Left lung (tissue), 10 donors: Measurements from ENCODE around the gene GGTLC1. TPM values are rescaled to one million over a fixed set of nuclear protein-coding genes. Genes with fewer than 3 reads are reported as not detected.
"Not testable (repeated sequence)": the region's sequence is repeated elsewhere in the genome, so short reads cannot be mapped to it uniquely, and the experiment has no call there.

Experiments
- ATAC-seq: fragments of 200-7000 bp; cut with Tn5 transposase; one replicate; pipeline ENCODE4 v1.9.1; 2020; ENCODE audit warnings: moderate library complexity
- DNase-seq, 4 donors: peaks; one replicate each; pipeline ENCODE4 v3.0.0-alpha.2; 2013 to 2020
- H3K27ac ChIP-seq, 2 donors: fragments of 200-600 bp; sonication (generic) in 1 of 2; one replicate each; pipeline versions ENCODE4 v1.5.0 to v1.8.0; 2020 to 2021
- H3K27me3 ChIP-seq, 2 donors: fragments of 200-600 bp; sonication (generic) in 1 of 2; one replicate each; pipeline versions ENCODE4 v1.5.0 to v1.8.0; 2020 to 2021
- H3K36me3 ChIP-seq, 2 donors: fragments of 200-600 bp; sonication (generic) in 1 of 2; one replicate each; pipeline versions ENCODE4 v1.5.0 to v1.8.0; 2020 to 2021
- H3K4me1 ChIP-seq, 2 donors: fragments of 200-600 bp; one replicate each; pipeline ENCODE4 v1.8.0; 2021
- H3K4me3 ChIP-seq, 2 donors: fragments of 200-600 bp; sonication (generic) in 1 of 2; one replicate each; pipeline versions ENCODE4 v1.5.0 to v1.8.0; 2020 to 2021; ENCODE audit warnings: mild to moderate bottlenecking in 1 of 2
- H3K9me3 ChIP-seq, 2 donors: fragments of 200-600 bp; sonication (generic) in 1 of 2; one replicate each; pipeline versions ENCODE4 v1.5.0 to v1.8.0; 2020 to 2021
- intact Hi-C, 2 donors: fragments of 100-400 bp; cut with DNase I; formaldehyde crosslinking; loops; one replicate each; pipeline versions ENCODE4 v1.11.2 to v1.14.2; 2022
- polyA plus RNA-seq, 6 donors: library from polyadenylated mRNA; unstranded; fragments of 120-200 nt; gene quantifications; one replicate each; pipeline ENCODE4 v1.2.1, GENCODE V29; 2013; ENCODE audit not compliant: insufficient read length in 6 of 6
- total RNA-seq, 2 donors: library from RNA; stranded (reverse); fragmentation: NEBNext Ultra II Directional; extraction: Animal tissue kit (Norgen Biotek cat#: 25700); gene quantifications; one replicate each; pipeline ENCODE4 v1.2.1, GENCODE V29; 2021
- TF ChIP-seq, protein P1 (sequence below), 2 donors: fragments of 200-600 bp; sonication (generic) in 1 of 2; IDR thresholded peaks; one replicate each; pipeline versions ENCODE4 v1.5.0 to v1.8.0; 2021; ENCODE audit warnings: antibody characterized with exemption in 2 of 2
- donor health status: DM: no; HTN: yes; CAD: no.
- donor health status: DM: no; HTN: no; CAD: no.

GGTLC1 gene
- total and polyA plus RNA-seq, 8 donors: 1.3 to 22.4 (median 1.6) TPM

DNA sequence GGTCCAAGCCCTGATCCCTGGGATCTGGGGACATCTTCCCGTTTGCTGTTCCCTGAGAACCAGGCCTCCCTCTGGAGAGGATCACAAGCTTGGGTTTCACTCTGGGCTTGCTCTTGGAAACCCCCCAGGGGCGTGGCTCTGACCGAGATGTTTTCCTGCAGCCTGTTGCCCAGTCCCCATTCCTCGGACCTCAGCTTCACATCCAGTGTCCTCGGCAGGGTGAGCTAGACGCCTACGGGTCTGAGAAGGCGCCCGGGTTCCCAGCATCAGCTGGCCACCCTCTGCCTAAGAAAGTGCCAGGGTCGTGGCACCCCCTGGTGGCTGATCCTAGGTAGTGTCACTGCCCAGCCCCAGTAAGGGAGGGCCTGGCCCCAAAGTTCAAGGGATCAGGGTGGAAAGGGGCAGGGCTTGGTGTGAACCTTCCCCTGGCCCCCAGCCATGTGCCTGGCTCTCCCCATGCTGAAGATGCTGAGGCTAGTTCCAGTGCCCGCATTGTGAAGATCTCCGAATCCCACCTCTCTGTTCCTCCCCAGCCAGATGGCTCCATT lies 4.0 kb downstream of the GGTLC1 start:
- DNase-seq, H3K4me3 ChIP-seq, H3K27me3 ChIP-seq, intact Hi-C loops, H3K4me1 ChIP-seq, H3K9me3 ChIP-seq, H3K27ac ChIP-seq, H3K36me3 ChIP-seq, ATAC-seq: not testable (repeated sequence)

DNA sequence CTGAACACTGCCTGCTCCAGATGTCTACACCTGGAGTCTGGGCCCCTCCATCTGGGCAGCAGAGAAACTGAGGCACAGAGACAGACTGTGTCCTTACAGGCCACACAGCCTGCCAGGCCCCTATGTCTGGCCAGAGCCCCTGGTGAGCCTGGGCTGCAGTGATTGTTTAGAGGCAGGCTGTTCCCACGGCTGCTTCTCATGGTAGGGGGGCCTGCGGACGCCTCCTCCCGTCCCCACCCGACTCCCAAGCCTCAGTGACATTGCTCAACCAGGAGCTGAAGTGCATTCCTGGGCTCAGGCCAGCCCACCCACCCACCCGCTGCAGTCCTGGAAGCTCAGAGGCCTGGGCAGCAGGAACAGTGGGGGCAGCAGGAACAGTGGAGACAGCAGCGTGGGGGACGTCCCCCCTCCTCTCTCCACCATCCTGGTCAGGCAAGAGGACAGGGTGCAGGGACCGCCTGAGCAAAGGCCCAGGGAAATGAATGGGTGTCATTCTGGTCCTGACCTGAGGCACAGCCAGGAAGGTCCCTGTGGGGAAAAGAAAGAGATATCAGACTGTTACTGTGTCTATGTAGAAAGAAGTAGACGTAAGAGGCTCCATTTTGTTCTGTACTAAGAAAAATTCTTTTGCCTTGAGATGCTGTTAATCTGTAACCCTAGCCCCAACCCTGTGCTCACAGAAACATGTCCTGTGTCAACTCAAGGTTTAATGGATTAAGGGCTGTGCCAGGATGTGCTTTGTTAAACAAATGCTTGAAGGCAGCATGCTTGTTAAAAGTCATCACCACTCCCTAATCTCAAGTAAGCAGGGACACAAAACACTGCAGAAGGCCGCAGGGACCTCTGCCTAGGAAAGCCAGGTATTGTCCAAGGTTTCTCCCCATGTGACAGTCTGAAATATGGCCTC lies 6.2 kb downstream of the GGTLC1 start:
- H3K4me3 ChIP-seq, intact Hi-C loops, H3K9me3 ChIP-seq, H3K27me3 ChIP-seq, H3K36me3 ChIP-seq, H3K4me1 ChIP-seq: not testable (repeated sequence)
- ATAC-seq (peak; percentile 42), DNase-seq (peak in 2 of 4 donors; percentile 22 to 60)
- peak overlapping the region; percentile 39 to 41 for H3K27ac ChIP-seq

DNA sequence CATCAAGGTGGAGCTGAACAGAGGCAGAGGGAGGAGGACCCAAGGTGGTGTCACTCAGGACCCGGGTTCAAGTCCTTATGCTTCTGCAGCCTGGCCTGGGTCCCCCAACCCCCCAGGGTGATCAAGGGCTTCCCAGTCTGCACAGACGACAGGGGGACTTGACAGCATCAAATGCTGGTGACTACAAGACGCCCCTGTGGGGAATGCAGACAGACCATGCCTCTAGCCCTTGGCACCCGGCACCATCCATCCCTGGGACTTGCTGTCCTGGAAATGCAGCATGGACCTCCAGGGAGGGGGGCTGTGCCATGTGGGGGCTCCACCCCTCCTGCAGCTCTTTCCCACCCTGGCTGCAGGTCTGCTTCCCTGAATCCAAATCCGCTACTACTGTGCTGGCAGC lies 7.1 kb downstream of the GGTLC1 start:
- H3K9me3 ChIP-seq, H3K4me3 ChIP-seq, intact Hi-C loops, ATAC-seq, H3K27me3 ChIP-seq, H3K4me1 ChIP-seq, DNase-seq, H3K36me3 ChIP-seq: not testable (repeated sequence)
- peak overlapping the region; percentile 33 for H3K27ac ChIP-seq

DNA sequence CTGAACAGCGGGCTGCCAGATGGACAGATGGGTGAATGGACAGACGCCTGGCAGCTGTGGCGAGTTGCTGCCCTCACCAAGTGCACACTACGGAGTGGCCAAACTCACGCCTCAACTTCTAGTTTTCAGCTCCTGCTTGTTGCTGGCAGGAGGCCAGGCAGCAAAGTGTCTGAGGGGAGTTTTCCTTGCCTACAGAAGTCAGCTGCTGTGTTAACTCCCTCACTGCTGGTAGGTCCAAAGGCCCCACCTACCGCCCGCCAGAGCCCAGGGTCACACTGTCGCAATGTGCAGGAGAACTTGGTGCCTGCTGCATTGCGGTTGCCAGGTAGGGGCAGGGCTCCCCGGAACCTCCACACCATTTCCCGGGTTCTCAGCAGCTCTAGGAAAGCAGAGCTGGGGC lies 7.6 kb downstream of the GGTLC1 start:
- intact Hi-C loops: not testable (repeated sequence)
- peak overlapping the region in 1 of 2 donors; percentile 33 for H3K27ac ChIP-seq

DNA sequence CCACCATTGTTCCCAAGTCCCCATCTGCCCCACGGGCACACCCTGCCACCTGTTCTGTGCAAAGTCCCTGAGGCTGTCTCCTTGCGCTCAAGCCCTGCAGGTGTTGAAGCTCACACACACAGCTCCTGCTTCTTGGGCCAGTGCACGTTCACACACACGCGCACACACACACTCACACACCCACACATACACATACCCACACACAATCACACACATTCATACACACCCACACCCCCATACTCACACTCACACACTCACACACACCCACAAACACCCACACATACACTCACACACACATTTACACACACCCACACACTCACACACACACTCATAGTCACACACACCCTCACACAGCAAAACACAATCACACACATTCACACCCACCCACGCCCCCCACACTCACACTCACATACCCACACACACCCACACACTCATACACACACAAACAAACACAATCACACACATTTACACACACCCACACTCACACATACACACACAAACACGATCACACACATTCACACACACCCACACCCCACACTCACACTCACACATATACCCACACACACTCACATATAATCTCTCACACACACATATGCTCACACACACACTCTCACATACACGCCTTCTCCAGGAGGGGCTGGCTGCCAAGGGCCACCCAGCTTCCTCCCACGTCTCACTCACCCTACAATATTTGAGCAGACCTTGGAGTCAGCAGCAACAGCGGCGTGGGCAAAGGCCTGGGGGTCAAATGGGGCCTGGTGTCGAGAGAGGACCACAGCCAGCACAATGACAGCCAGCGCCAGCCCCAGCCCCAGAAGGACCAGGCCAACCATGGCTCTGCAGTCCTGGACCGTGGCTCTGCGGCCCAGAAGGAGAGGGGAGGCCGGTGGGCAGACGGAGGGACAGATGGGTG lies 8.4 kb downstream of the GGTLC1 start:
- Histone ChIP-seq H3K4me3 (peak overlapping the region; percentile 5 to 26), H3K27ac (peak overlapping the region; percentile 28 to 33)
- H3K27me3 ChIP-seq, H3K9me3 ChIP-seq, H3K4me1 ChIP-seq, H3K36me3 ChIP-seq, intact Hi-C loops: not testable (repeated sequence)
- peak; percentile 32 for ATAC-seq
- peak in 1 of 4 donors; percentile 14 for DNase-seq

More for the DNA sequence above, 7.6 kb downstream of the GGTLC1 start:
- not testable (repeated sequence) for H3K36me3 ChIP-seq, H3K27me3 ChIP-seq, H3K9me3 ChIP-seq, ATAC-seq, H3K4me3 ChIP-seq, H3K4me1 ChIP-seq
- DNase-seq: peak in 3 of 4 donors; percentile 33 to 76 (median 62)

DNA sequence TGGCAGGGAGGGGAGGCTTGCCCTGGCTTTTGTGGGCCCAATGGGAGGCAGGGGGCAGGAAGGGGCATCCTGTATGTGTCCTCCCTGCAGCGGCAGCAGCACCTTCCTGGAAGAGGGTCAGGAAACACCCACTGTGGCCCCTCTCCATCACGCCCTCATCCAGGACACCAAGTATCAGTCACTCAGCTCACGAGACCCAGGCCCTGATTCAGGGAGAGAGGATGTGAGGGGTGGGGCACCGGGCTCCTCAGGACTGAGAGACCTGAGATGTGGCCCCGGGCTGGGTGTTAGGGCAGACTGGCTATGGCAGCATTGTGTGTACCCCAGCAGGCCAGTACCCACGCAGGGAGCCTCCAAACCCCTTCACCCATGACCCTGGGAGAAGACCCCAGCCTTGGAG lies 9.2 kb downstream of the GGTLC1 start:
- ATAC-seq, DNase-seq, H3K9me3 ChIP-seq, intact Hi-C loops, H3K27me3 ChIP-seq, H3K27ac ChIP-seq, H3K4me1 ChIP-seq, H3K36me3 ChIP-seq: not testable (repeated sequence)
- H3K4me3 ChIP-seq: peak overlapping the region; percentile 5 to 26

DNA sequence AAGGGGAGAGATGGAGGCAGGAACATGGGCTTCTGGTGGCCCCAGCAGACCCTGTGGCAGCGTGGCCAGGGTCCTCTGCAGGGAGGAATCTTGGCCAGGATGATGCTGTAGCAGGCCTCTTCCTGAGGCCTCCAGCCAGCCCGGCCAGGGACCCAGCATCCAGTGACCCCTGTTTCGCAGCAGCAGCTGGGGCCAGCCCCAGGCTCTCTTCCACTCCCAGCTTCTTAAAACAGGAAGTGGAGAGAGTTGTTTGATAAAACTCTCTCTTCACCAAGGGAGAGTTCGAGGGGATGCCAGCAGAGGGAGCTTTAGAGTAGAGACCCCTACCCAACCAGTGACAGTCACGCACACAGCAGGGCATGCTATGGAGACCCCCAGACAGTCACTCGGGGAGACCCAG lies 10.1 kb downstream of the GGTLC1 start:
- DNase-seq, H3K4me1 ChIP-seq, H3K27ac ChIP-seq, intact Hi-C loops, H3K4me3 ChIP-seq, H3K9me3 ChIP-seq, H3K27me3 ChIP-seq, H3K36me3 ChIP-seq: not testable (repeated sequence)
- peak; percentile 45 for ATAC-seq

DNA sequence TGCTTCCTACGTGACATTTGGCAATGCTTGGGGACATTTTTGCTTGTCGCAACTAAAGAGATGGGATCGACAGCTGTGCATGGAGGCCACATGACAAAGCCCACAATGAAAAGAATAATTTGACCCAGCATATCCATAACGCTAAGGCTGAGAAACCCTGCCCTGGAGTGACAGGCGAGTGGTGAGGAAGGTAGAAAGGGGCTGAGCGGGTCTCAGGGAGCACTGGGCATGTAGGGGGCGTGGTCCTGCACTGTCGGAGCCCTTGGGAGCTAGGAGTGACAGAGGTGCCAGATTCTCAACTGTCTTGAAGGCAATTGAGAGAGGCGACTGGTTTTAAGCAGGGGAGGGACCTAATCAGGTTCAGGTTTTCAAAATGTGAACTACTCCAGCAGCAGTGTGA lies 13.6 kb downstream of the GGTLC1 start:
- Histone ChIP-seq H3K4me3 (no peak overlapping the region), H3K27ac (no peak overlapping the region), H3K4me1 (no peaks in the 10 kb centered on the region), H3K36me3 (no peaks in the 10 kb centered on the region), H3K27me3 (no peaks in the 10 kb centered on the region), H3K9me3 (no peaks in the 10 kb centered on the region)
- DNase-seq: no peak
- TF ChIP-seq, protein P1, sequence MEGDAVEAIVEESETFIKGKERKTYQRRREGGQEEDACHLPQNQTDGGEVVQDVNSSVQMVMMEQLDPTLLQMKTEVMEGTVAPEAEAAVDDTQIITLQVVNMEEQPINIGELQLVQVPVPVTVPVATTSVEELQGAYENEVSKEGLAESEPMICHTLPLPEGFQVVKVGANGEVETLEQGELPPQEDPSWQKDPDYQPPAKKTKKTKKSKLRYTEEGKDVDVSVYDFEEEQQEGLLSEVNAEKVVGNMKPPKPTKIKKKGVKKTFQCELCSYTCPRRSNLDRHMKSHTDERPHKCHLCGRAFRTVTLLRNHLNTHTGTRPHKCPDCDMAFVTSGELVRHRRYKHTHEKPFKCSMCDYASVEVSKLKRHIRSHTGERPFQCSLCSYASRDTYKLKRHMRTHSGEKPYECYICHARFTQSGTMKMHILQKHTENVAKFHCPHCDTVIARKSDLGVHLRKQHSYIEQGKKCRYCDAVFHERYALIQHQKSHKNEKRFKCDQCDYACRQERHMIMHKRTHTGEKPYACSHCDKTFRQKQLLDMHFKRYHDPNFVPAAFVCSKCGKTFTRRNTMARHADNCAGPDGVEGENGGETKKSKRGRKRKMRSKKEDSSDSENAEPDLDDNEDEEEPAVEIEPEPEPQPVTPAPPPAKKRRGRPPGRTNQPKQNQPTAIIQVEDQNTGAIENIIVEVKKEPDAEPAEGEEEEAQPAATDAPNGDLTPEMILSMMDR (IDR thresholded peaks at IDR 0.05): no peak
- ATAC-seq: no peak
- intact Hi-C loops: no loop called here
